Measurements from ENCODE around the gene TMPRSS2.
A peak's percentile ranks its signal among the peaks of the same experiment; 100 is the strongest.

Gene TMPRSS2

GRCh38 chr21:41465176-41465781, 42.7 kb downstream of the TMPRSS2 start:
- Histone ChIP-seq H3K27ac (ENCODE audit: low read depth, low read length) (no peak overlapping the region), H3K18ac (ENCODE audit: low read length) (no peak overlapping the region), H3K79me2 (ENCODE audit: control insufficient read depth, insufficient read depth, low read length, poor library complexity) (no peaks in the 10 kb centered on the region), H3K4ac (ENCODE audit: low read depth, low read length) (no peak overlapping the region), H3K9ac (ENCODE audit: low read length) (no peak overlapping the region), H3K4me1 (ENCODE audit: control insufficient read depth in 1 of 2, insufficient read depth in 2 of 2, low read length in 2 of 2) (no peaks in the 10 kb centered on the region), H3K9me3 (ENCODE audit: insufficient read depth, low read depth, low read length) (no peaks in the 10 kb centered on the region), H3K14ac (ENCODE audit: low read length) (no peak overlapping the region), H2BK120ac (ENCODE audit: insufficient read depth, low read length, poor library complexity) (no peak overlapping the region), H3K4me2 (ENCODE audit: low read length) (no peak overlapping the region), H4K12ac (ENCODE audit: low read depth, low read length) (no peak overlapping the region), H2AK5ac (ENCODE audit: low read length) (no peak overlapping the region), H3K27me3 (ENCODE audit: insufficient read depth, low read length) (no peaks in the 10 kb centered on the region), H3K4me3 (ENCODE audit: low read depth, low read length) (peak overlapping the region; percentile 15), H4K8ac (ENCODE audit: low read depth, low read length) (no peak overlapping the region), H3K79me1 (ENCODE audit: low read length) (no peaks in the 10 kb centered on the region), H2BK5ac (ENCODE audit: low read depth, low read length, poor library complexity) (no peak overlapping the region), H4K91ac (ENCODE audit: low read depth, low read length) (no peak overlapping the region), H3K23ac (ENCODE audit: low read length) (no peak overlapping the region), H2BK12ac (ENCODE audit: low read length) (no peak overlapping the region), H3K36me3 (ENCODE audit: control insufficient read depth in 1 of 2, insufficient read depth in 2 of 2, low read length in 2 of 2) (no peaks in the 10 kb centered on the region), H2AFZ (ENCODE audit: insufficient read depth, low read length, poor library complexity) (no peak overlapping the region)
- WGBS (ENCODE audit: extremely low coverage, insufficient coverage, insufficient read length): no CpG with 5 or more reads among the region's 4 CpGs
- DNase-seq: no peak

- H4K91ac ChIP-seq (ENCODE audit: low read depth, low read length): no peak overlapping the region
- WGBS (ENCODE audit: extremely low coverage, insufficient coverage, insufficient read length): no CpG with 5 or more reads among the region's 17 CpGs
- H3K9ac ChIP-seq (ENCODE audit: low read length): no peak overlapping the region
- no peak overlapping the region for H2AFZ ChIP-seq (ENCODE audit: insufficient read depth, low read length, poor library complexity)
- H2BK5ac ChIP-seq (ENCODE audit: low read depth, low read length, poor library complexity): no peak overlapping the region
- no peak overlapping the region for H3K27ac ChIP-seq (ENCODE audit: low read depth, low read length)
- H3K18ac ChIP-seq (ENCODE audit: low read length): no peak overlapping the region
- no peak overlapping the region for H2BK12ac ChIP-seq (ENCODE audit: low read length)
- H3K23ac ChIP-seq (ENCODE audit: low read length): no peak overlapping the region
- no peaks in the 10 kb centered on the region for H3K4me1 ChIP-seq (ENCODE audit: control insufficient read depth in 1 of 2, insufficient read depth in 2 of 2, low read length in 2 of 2)
- H3K4ac ChIP-seq (ENCODE audit: low read depth, low read length): no peak overlapping the region
- no peak overlapping the region for H2AK5ac ChIP-seq (ENCODE audit: low read length)
- peak; percentile 68 to 75 for DNase-seq
- H2BK120ac ChIP-seq (ENCODE audit: insufficient read depth, low read length, poor library complexity): no peak overlapping the region
- no peak overlapping the region for H3K4me2 ChIP-seq (ENCODE audit: low read length)
- peaks cover 3% of the 10 kb centered on the region for H3K9me3 ChIP-seq (ENCODE audit: insufficient read depth, low read depth, low read length)
- no peaks in the 10 kb centered on the region for H3K36me3 ChIP-seq (ENCODE audit: control insufficient read depth in 1 of 2, insufficient read depth in 2 of 2, low read length in 2 of 2)
- H3K79me1 ChIP-seq (ENCODE audit: low read length): no peaks in the 10 kb centered on the region
- H3K79me2 ChIP-seq (ENCODE audit: control insufficient read depth, insufficient read depth, low read length, poor library complexity): no peaks in the 10 kb centered on the region
- no peak overlapping the region for H4K12ac ChIP-seq (ENCODE audit: low read depth, low read length)
- H3K27me3 ChIP-seq (ENCODE audit: insufficient read depth, low read length): no peaks in the 10 kb centered on the region
- no peak overlapping the region for H4K8ac ChIP-seq (ENCODE audit: low read depth, low read length)
- no peak overlapping the region for H3K4me3 ChIP-seq (ENCODE audit: low read depth, low read length)
- no peak overlapping the region for H3K14ac ChIP-seq (ENCODE audit: low read length)
Observed at GRCh38 chr21:41460578-41461527, 47.1 kb downstream of the TMPRSS2 start.

GRCh38 chr21:41459884-41460534, 47.9 kb downstream of the TMPRSS2 start:
- H3K23ac ChIP-seq (ENCODE audit: low read length): no peak overlapping the region
- no peaks in the 10 kb centered on the region for H3K36me3 ChIP-seq (ENCODE audit: control insufficient read depth in 1 of 2, insufficient read depth in 2 of 2, low read length in 2 of 2)
- no peak overlapping the region for H4K8ac ChIP-seq (ENCODE audit: low read depth, low read length)
- no peak overlapping the region for H3K9ac ChIP-seq (ENCODE audit: low read length)
- no peak overlapping the region for H3K4ac ChIP-seq (ENCODE audit: low read depth, low read length)
- H3K9me3 ChIP-seq (ENCODE audit: insufficient read depth, low read depth, low read length): peaks cover 3% of the 10 kb centered on the region
- no peak overlapping the region for H2BK12ac ChIP-seq (ENCODE audit: low read length)
- no CpG with 5 or more reads among the region's 9 CpGs for WGBS (ENCODE audit: extremely low coverage, insufficient coverage, insufficient read length)
- no peak overlapping the region for H4K91ac ChIP-seq (ENCODE audit: low read depth, low read length)
- no peaks in the 10 kb centered on the region for H3K79me2 ChIP-seq (ENCODE audit: control insufficient read depth, insufficient read depth, low read length, poor library complexity)
- no peak overlapping the region for H3K4me2 ChIP-seq (ENCODE audit: low read length)
- no peak overlapping the region for H4K12ac ChIP-seq (ENCODE audit: low read depth, low read length)
- H2BK120ac ChIP-seq (ENCODE audit: insufficient read depth, low read length, poor library complexity): no peak overlapping the region
- no peak overlapping the region for H3K18ac ChIP-seq (ENCODE audit: low read length)
- no peaks in the 10 kb centered on the region for H3K27me3 ChIP-seq (ENCODE audit: insufficient read depth, low read length)
- no peaks in the 10 kb centered on the region for H3K4me1 ChIP-seq (ENCODE audit: control insufficient read depth in 1 of 2, insufficient read depth in 2 of 2, low read length in 2 of 2)
- no peaks in the 10 kb centered on the region for H3K79me1 ChIP-seq (ENCODE audit: low read length)
- no peak overlapping the region for H2AFZ ChIP-seq (ENCODE audit: insufficient read depth, low read length, poor library complexity)
- no peak overlapping the region for H3K27ac ChIP-seq (ENCODE audit: low read depth, low read length)
- DNase-seq: no peak
- no peak overlapping the region for H2AK5ac ChIP-seq (ENCODE audit: low read length)
- H2BK5ac ChIP-seq (ENCODE audit: low read depth, low read length, poor library complexity): no peak overlapping the region
- H3K4me3 ChIP-seq (ENCODE audit: low read depth, low read length): no peak overlapping the region
- H3K14ac ChIP-seq (ENCODE audit: low read length): no peak overlapping the region

- Histone ChIP-seq H2BK120ac (ENCODE audit: insufficient read depth, low read length, poor library complexity) (no peak overlapping the region), H3K36me3 (ENCODE audit: control insufficient read depth in 1 of 2, insufficient read depth in 2 of 2, low read length in 2 of 2) (no peaks in the 10 kb centered on the region), H2BK5ac (ENCODE audit: low read depth, low read length, poor library complexity) (no peak overlapping the region), H3K23ac (ENCODE audit: low read length) (no peak overlapping the region), H2AFZ (ENCODE audit: insufficient read depth, low read length, poor library complexity) (no peak overlapping the region), H3K4me1 (ENCODE audit: control insufficient read depth in 1 of 2, insufficient read depth in 2 of 2, low read length in 2 of 2) (no peaks in the 10 kb centered on the region), H4K91ac (ENCODE audit: low read depth, low read length) (no peak overlapping the region), H3K4ac (ENCODE audit: low read depth, low read length) (no peak overlapping the region), H3K79me1 (ENCODE audit: low read length) (no peaks in the 10 kb centered on the region), H2AK5ac (ENCODE audit: low read length) (no peak overlapping the region), H4K8ac (ENCODE audit: low read depth, low read length) (no peak overlapping the region), H3K4me2 (ENCODE audit: low read length) (no peak overlapping the region), H4K12ac (ENCODE audit: low read depth, low read length) (no peak overlapping the region), H3K18ac (ENCODE audit: low read length) (no peak overlapping the region), H3K4me3 (ENCODE audit: low read depth, low read length) (no peak overlapping the region), H3K27ac (ENCODE audit: low read depth, low read length) (no peak overlapping the region), H3K9me3 (ENCODE audit: insufficient read depth, low read depth, low read length) (peaks cover 3% of the 10 kb centered on the region), H3K79me2 (ENCODE audit: control insufficient read depth, insufficient read depth, low read length, poor library complexity) (no peaks in the 10 kb centered on the region), H2BK12ac (ENCODE audit: low read length) (no peak overlapping the region), H3K9ac (ENCODE audit: low read length) (no peak overlapping the region), H3K14ac (ENCODE audit: low read length) (no peak overlapping the region), H3K27me3 (ENCODE audit: insufficient read depth, low read length) (no peaks in the 10 kb centered on the region)
- DNase-seq: no peak
- no CpG with 5 or more reads among the region's 22 CpGs for WGBS (ENCODE audit: extremely low coverage, insufficient coverage, insufficient read length)
Observed at GRCh38 chr21:41458559-41458958, 49.4 kb downstream of the TMPRSS2 start.

Data from trophoblast cell (in vitro differentiated cells and primary cell).